HG03342 (cell line): ENCODE measurements around the gene NQO1.

Experiments
- ATAC-seq: cut with Tn5 transposase; IDR thresholded peaks from one replicate; pipeline ENCODE4 v1.9.1; 2021; ENCODE audit warnings: mild to moderate bottlenecking, moderate library complexity; ENCODE audit not compliant: unreplicated experiment

The NQO1 gene

DNA sequence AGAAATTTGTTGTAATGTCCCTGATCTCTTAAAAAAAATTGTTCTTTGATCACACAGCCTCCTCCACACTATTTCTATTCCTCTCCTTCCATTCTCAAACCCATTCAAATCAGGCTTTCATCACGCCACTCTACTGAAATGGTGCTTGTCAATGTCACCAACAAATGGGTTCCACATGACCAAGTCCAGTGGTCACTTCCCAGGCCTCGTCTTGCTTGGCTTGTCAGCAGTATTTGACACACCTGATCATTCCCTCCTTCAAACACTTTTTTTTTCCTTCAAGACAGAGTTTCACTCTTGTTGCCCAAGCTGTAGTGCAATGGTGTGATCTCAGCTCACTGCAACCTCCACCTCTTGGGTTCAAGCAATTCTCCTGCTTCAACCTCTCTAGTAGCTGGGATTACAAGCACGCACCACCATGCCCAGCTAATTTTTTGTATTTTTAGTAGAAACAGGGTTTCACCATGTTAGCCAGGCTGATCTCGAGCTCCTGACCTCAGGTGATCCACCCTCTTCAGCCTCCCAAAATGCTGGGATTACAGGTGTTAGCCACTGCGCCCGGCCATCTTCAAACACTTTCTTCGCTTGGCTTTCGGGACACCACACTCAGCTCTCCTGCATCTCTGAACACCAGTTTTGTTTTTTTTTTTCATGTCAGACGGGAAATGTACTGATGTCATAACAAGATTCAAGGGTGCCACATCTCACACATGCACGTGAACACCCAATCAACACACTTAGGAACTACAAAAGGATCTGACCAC is 18.3 kb downstream of the NQO1 start:
- ATAC-seq: no peak

DNA sequence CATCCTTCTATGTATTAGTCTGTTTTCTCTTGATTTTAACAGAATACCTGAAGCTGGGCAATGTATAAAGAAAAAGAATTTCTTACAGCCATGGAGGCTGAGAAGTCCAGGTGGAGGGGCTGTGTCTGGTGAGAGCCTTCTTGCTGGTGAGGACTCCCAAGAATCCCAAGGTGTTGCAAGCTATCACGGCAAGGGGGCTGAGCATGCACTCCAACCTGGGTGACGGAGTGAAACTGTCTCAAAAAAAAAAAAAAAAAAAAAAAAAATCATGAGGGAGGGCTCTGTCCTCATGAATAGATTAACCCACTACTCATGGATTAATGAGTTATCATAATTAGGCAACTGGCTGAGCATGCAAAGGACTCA is 19.4 kb downstream of the NQO1 start:
- no peak for ATAC-seq

DNA sequence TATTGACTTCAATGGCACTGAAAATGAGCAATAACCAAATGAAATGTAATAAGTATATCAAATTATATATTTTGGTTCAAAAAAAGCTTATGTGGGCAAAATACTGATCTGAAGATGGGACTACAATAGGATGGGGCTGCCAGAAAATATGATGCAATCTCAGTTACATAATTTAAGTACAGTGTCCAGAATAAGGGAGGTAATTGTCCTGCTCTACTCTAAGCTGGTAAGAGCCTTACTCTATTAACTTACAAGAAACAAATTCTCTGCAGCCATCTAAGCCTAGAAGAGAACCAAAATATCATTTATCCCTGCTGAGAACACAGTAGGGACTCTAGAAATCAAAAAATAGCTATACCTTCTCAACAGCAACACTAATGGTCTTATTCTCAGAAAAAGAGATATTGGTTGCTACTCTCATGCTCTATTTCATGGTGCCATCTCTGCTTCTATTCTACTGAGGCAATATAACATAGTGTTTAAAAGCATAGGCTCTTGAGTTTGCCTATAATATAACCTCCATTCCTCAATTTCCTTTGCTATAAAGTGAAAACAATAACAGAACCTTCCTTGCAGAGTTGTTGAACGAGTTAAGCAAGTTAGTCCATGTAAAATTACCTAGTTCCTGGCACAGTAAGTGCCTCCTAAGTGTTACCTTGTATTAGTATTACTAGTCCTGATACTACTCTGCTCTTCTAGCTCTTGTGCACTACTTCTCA is 19.9 kb downstream of the NQO1 start:
- no peak for ATAC-seq

DNA sequence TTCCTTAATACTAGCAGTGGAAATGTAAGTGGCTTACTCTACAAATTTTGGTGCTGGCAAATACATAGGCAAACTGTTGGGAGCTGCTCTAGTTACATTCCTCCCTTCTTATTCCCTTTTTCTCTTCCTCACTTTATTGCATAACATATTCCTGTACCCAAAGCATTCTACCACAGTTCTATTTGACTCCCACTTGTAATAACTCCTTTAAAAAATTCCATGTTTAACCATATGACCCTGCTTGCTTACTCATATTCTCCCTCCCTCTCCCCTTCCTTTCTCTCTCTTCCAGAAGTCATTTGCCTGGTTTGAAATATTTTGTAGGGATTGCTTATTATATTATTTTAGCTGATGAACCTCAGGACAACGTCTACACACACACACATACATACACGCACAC is 22.7 kb downstream of the NQO1 start:
- no peak for ATAC-seq

DNA sequence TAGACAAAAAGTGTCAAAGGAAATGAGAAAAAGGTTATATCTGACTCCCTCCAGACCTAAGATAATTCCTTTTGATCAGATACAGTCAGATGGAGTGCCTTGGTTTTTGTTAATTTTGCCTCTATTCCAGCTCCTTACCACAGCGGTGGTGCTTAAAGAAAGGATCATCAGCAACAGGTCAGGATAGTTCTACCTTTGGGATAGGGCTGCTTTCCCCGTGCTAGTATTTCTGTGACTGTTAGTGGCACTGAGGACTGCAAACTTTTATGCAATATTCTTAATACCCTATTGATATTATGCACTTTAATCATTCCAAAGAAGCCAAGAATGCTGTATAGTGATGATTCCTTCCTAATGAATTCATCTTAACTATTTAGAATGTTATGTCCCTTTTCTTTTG is 24.5 kb downstream of the NQO1 start:
- ATAC-seq: no peak

DNA sequence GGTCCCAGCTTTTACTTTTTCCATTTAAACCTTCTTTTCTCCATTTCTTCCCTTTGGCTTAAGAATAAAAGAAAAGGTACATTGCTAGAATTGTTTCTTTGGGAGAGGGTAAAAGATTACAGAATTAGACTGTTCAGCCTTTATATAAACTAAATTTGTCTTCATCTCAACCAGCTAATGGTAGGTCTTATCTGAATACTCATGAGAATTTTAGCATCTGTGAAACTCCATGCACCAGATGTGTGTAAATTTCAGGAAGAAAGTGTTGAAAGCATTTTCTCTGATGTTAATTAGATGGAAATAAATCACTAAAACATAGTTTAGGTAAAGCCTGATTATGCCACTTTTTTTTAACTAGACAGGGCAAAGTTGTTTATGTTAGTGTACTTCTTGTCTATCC is 24.9 kb downstream of the NQO1 start:
- no peak for ATAC-seq

DNA sequence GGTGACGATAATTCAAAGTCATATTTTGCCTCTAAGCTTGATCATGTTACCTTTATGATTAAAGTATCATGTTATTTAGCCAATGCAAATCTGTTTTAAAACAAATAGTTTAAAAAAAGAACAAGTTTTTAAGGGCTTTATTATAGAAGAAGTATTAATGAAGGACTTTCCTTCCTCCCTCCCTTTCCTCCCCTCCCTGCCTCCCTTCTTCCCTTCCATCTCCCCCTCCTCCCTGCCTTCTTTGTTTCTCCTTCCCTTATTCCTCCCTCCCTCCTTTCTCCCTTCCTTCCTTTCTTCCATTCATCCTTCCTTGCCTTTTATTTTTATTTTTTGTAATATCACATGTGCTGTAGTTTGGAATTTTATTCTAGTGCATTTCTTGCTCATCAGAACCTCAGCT is 26.4 kb downstream of the NQO1 start:
- ATAC-seq: no peak

DNA sequence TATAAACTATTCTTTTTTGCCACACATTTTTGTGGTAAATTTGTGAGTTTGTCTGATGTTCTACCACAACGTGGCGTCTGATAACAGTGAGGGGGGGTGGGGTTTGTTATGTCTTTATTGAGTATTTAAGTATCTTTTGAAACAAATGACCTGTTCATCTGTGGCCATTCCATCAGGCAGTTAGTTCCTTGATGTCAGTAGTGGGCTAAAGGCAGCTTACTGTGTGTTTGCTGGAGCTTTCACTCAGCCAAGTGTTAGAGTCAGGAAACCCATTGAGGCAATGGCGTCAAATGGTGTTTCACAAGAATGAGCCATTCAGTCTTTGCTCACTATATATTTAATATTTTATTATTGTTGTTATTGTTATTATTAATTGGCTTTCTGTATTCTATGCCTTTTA is 28.0 kb downstream of the NQO1 start:
- ATAC-seq: no peak

DNA sequence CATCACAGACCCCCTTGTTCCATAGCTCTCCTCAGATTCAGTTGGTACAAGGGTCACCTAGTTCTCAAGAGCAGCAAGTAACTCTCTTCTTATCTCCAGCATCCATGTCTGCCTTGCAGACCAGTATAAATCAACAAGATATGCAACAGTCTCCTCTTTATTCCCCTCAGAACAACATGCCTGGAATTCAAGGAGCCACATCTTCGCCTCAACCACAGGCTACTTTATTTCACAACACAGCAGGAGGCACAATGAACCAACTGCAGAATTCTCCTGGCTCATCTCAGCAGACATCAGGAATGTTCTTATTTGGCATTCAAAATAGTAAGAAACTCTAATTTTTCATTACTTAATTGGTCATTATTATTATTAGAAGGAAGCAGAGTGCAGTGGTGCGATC is 32.4 kb downstream of the NQO1 start:
- ATAC-seq: no peak

DNA sequence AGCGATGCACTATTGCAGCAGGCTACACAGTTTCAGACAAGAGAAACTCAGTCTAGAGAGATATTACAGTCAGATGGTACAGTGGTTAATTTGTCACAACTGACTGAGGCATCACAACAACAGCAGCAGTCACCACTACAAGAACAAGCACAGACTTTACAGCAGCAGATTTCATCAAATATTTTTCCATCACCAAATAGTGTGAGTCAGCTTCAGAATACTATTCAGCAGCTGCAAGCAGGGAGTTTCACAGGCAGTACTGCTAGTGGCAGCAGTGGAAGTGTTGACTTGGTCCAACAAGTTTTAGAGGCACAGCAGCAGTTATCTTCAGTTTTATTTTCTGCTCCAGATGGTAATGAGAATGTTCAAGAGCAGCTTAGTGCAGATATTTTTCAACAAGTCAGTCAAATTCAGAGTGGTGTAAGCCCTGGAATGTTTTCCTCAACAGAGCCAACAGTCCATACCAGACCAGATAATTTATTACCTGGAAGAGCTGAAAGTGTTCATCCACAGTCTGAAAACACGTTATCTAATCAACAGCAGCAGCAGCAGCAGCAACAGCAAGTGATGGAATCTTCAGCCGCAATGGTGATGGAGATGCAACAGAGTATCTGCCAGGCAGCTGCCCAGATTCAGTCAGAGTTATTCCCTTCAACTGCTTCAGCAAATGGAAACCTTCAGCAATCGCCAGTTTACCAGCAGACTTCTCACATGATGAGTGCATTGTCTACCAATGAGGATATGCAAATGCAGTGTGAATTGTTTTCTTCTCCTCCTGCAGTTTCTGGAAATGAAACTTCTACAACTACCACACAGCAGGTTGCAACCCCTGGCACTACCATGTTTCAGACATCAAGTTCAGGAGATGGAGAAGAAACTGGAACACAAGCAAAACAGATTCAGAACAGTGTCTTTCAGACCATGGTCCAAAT is 34.1 kb downstream of the NQO1 start:
- no peak for ATAC-seq

DNA sequence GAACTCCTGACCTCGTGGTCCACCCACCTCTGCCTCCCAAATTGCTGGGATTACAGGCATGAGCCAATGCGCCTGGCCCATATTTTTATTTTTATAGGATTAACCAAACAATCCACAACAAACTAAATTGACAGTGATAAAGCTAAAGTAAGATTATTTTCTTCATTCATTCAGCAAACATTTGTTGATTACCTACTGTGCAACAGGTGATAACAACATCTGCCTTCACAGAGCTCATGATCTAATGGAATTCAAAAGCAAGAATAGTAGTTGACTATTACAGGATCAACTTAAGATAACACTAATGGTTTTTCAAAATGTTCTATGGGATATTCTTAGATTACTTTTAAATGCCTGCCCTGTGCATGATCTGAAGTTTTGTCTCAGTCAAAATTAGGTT is 37.8 kb downstream of the NQO1 start:
- no peak for ATAC-seq

DNA sequence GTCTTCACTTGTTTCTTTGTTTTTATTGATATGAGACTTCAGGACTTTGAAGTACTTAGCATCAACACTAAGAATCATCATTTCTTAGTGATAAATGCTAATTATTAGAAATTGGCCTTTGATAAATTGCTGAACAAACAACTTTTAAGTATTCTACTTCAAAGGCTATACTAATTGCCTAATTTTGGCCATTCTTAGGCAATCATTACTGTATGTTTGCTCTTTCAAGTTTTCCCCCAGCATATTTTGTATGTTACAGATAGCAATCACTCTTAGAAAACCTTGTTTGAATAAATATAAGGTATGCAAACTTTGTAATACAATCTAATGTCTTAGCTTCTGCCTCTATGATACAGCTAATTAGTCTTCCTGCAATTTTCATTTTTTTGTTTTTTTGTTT is 46.0 kb downstream of the NQO1 start:
- ATAC-seq: no peak

DNA sequence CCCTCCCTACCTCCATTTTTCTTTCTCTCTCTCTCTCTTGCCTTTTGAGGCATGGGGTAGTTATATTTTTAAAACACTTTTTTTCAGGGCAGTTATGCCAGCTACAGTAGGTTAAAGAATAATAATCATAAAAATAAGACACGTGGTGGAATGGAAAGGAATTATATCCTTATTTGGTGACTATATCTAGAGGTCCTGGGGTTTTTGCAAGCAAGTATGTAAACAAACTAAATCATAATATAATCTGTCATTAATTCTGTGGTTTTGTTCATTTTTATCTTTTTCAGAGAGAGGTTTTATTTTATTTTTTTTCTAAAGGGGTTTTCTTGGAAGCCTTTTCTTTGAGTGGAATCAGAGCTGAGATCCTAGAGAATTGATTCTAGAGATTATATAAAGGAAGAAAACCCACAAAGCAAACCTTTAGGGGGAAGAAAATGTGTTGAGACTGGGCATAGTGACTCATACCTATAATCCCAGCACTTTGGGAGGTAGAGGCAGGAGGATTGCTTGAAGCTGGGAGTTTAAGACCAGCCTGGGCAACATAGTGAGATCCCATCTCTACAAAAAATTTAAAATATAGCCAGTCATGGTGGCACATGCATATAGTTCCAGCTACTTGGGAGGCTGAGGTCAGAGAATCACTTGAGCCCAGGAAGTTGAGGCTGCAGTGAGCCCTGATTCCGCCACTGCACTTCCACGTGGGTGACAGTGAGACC is 53.2 kb downstream of the NQO1 start:
- ATAC-seq: no peak

DNA sequence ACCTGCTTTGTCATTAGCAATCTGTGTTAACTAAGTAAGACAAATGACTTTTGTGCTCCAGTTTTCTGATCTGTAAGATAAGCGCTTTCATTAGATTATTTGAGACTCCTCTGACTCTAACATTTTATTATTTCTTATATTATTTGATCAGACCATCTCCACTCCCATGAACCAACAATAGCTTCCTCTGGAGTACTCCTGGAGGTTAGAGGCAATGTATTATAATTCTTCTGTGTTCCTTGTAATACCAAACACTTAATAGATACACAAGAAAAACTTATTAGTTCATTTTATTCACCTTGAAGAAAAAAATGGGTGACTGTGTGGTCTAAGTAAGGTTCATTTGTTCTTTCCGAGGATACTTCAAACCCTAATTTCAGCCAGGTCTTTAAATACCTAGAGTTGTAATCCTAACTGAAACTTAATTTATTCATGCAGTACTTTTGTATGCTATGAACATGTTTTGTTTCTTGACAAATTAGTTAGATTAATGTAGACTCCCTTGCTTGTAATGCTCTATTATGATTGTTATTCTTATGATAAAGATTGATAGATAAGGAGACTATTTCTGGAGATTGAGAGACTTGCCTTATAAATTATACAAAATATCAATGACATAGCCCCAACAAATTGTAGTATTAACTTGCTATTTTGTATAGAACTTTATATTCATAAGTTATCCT is 53.9 kb downstream of the NQO1 start:
- ATAC-seq: no peak

DNA sequence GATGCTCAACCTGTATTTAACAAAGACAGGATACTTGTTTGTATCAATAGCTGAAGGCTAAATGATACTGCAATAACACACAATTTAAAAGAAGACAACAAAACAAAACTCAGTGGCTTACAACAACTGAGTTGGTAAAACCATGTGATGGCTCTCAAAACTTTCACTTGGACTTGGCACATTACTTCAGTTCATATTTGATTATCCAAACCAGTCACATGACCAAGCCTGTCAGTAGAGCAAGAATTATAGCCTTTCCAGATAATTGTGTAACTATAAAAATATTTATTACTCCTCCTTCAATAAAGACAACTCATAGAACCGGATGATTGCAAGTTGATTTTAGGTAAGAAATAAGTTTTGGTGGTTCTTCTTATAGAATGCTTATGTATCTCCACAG is 56.8 kb downstream of the NQO1 start:
- ATAC-seq: no peak

DNA sequence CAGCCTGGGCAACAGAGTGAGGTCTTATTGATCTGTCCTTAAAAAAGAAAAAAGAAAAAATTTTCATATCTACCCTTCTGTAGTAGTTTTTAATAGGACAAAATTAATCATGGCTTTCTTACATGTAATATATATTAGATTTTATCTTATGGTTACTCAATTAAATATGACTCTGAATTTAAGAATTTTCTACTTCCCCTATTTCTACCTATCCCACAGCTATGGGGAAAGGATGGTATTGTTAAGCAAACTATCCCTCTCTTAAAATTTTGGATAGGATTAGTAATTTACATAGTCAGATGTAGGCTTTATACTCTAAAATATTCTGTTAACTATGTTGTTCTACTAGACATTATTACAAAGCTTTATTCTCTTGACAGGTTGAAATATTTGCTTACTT is 62.5 kb downstream of the NQO1 start:
- no peak for ATAC-seq

DNA sequence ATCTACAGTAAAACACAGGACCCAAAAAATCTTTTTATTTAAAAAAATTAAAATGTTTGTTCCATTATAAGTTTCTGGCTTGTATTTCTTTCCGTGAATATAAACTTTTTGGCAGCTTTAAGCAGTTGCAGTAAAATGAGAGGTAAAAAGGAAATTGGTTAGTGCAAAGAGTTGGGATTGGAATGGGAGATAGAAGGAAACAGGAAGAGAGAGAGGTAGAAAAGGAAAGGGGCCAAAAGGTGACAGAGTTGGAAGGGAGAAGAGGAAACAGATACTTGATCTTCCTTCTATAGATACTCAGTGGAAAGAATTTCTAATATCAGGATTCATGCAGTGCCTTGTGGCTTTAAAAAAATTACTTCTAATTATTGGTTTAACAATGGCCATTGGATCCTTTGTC is 63.5 kb downstream of the NQO1 start:
- no peak for ATAC-seq

DNA sequence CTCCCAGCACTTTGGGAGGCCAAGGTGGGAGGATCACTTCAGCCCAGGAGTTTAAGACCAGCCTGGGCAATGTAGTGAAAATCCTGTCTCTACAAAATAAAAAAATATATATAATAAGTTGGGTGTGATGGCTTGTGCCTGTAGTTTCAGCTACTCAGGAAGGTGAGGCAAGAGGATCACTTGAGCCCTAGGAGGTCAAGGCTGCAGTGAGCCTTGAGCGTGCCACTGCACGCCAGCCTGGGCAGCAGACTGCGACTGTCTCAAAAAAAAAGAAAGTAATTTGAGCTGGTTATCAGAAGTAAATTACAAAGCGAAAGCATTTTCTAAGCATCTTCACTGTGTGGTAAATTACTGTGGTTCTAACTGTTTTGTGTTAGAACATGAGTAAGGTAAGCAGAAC is 66.2 kb downstream of the NQO1 start:
- no peak for ATAC-seq
